Measurements from ENCODE around the gene RAPGEF1.

- TF ChIP-seq CTCF (IDR thresholded peaks at IDR 0.05) = no peak
- TF ChIP-seq EZH2 (IDR thresholded peaks at IDR 0.05) = no peak
Observed at GRCh38 chr9:131764568-131764967, 24.7 kb upstream of the RAPGEF1 start.
